ENCODE data around the gene KIRREL3. TPM values are rescaled to one million over a fixed set of nuclear protein-coding genes. Genes with fewer than 3 reads are reported as not detected.

KIRREL3 gene
- total and polyA plus RNA-seq, 9 of the 15 experiments (the other 6 are each of a cell fraction or from before 2014, with no cell fraction given) = 0.04 to 0.10 TPM; not detected in 7

- ChIA-PET CTCF (ENCODE audit: low intra/inter-chr PET ratio) (no interaction called here), POLR2A (no interaction called here)
- Histone ChIP-seq H3K27me3 (ENCODE audit: control insufficient read depth in 2 of 2, insufficient read depth in 2 of 2, low read length in 2 of 2) (peaks cover 0 to 12% of the 10 kb centered on the region in 2 experiments; a peak in 1 of 5 replicates), H3K4me3 (no peak overlapping the region), H4K20me1 (replicated peaks; ENCODE audit: control insufficient read depth, insufficient read depth, low read length) (no peaks in the 10 kb centered on the region), H3K79me2 (ENCODE audit: control insufficient read depth, insufficient read depth, low read length) (no peaks in the 10 kb centered on the region), H3K27ac (ENCODE audit: extremely low read depth, low read depth, low read length) (no peak overlapping the region), H3K9me1 (ENCODE audit: control insufficient read depth, insufficient read depth, low read length) (no peaks in the 10 kb centered on the region), H3K9me3 (replicated peaks; ENCODE audit: control insufficient read depth, insufficient read depth, low read depth, low read length) (no peaks in the 10 kb centered on the region), H3K36me3 (ENCODE audit: control insufficient read depth, insufficient read depth, low read length) (no peaks in the 10 kb centered on the region), H3K4me1 (replicated peaks in 1 of 2; ENCODE audit: control insufficient read depth in 2 of 2, insufficient read depth in 2 of 2, low read length in 2 of 2) (no peaks in the 10 kb centered on the region), H3K9ac (ENCODE audit: insufficient read depth in 1 of 2, low read depth in 2 of 2, low read length in 2 of 2) (no peak overlapping the region), H2AFZ (ENCODE audit: low read depth, low read length) (no peak overlapping the region), H3K4me2 (ENCODE audit: insufficient read depth, low read length) (no peak overlapping the region)
- 0% methylated on average over 5 of the region's 5 CpGs for WGBS (ENCODE audit: insufficient coverage, low coverage, missing lambda C conversion rate)
- ATAC-seq (no peak), FAIRE-seq (no peak), DNase-seq (ENCODE audit: extremely low read depth in 1 of 4, low spot score in 3 of 4) (no peak)
- no TSS peak for BruUV-seq (replicated peaks)
- TF ChIP-seq ZBTB2 (IDR thresholded peaks at IDR 0.05) (no peak), DIDO1 (tag; IDR thresholded peaks at IDR 0.05; ENCODE audit: low read depth) (no peak), MTA2 (IDR thresholded peaks at IDR 0.05; ENCODE audit: low read depth) (no peak), BRD9 (IDR thresholded peaks at IDR 0.05; ENCODE audit: low read depth, partially characterized antibody) (no peak), ZBTB11 (CRISPR knock-in tag; IDR thresholded peaks at IDR 0.05) (no peak), ZNF764 (CRISPR knock-in tag; IDR thresholded peaks at IDR 0.05; ENCODE audit: low read depth) (no peak), KAT7 (CRISPR knock-in tag; IDR thresholded peaks at IDR 0.05; ENCODE audit: borderline replicate concordance) (no peak), FOXK2 (conservative IDR thresholded peaks at IDR 0.05 in 1 of 2, IDR thresholded peaks at IDR 0.05 in 1 of 2; ENCODE audit: low read depth in 2 of 2) (no peak), TOE1 (IDR thresholded peaks at IDR 0.05; ENCODE audit: borderline replicate concordance) (no peak), TOE1 (CRISPR knock-in tag; IDR thresholded peaks at IDR 0.05; ENCODE audit: borderline replicate concordance, low read depth) (no peak)
- intact Hi-C loops (cut with micrococcal nuclease) (no loop called here), in situ Hi-C loops (cut with MboI) (no loop called here)
Observed at GRCh38 chr11:126727381-126727780, 273.2 kb downstream of the KIRREL3 start.

Data from K562 (cell line).